T-helper 2 cell treated with Interferon-gamma antibody and Interleukin-4, amounts not matched to agents 5 μg/mL and 100 μg/mL, for 36 hours (primary cell): ENCODE data around the gene FASTKD3.

Experiments
- DNase-seq: peaks from one replicate; pipeline ENCODE4 v3.0.0; 2021; ENCODE audit warnings: low spot score
- H3K27ac Mint-ChIP-seq: one replicate; pipeline ENCODE4 v1.8.0; 2021; ENCODE audit warnings: mild to moderate bottlenecking, mixed read lengths
- H3K27me3 Mint-ChIP-seq: one replicate; pipeline ENCODE4 v1.8.0; 2021; ENCODE audit warnings: low read depth, mixed read lengths
- H3K36me3 Mint-ChIP-seq: one replicate; pipeline ENCODE4 v1.8.0; 2021; ENCODE audit warnings: low read depth, mixed read lengths
- H3K4me1 Mint-ChIP-seq: one replicate; pipeline ENCODE4 v1.8.0; 2021; ENCODE audit warnings: low read depth, mixed read lengths
- H3K4me3 Mint-ChIP-seq: one replicate; pipeline ENCODE4 v1.8.0; 2022; ENCODE audit warnings: mild to moderate bottlenecking, moderate library complexity, mixed read lengths
- H3K9me3 Mint-ChIP-seq: one replicate; pipeline ENCODE4 v1.8.0; 2021; ENCODE audit warnings: mixed read lengths

The FASTKD3 gene

GRCh38 chr5:7872517-7873130 lies 3.8 kb upstream of the FASTKD3 start:
- H3K4me1 Mint-ChIP-seq, result peaks cover 54% of the 10 kb centered on the region

GRCh38 chr5:7871653-7872052 lies 2.8 kb upstream of the FASTKD3 start:
- Mint-ChIP-seq H3K27ac (peak overlapping the region; percentile 47), H3K9me3 (no peaks in the 10 kb centered on the region), H3K27me3 (no peaks in the 10 kb centered on the region), H3K36me3 (peaks cover 54% of the 10 kb centered on the region), H3K4me3 (peak overlapping the region; percentile 82), H3K4me1 (peaks cover 56% of the 10 kb centered on the region)
- DNase-seq, result no peak

More at GRCh38 chr5:7872517-7873130, 3.8 kb upstream of the FASTKD3 start:
- Mint-ChIP-seq H3K9me3 (no peaks in the 10 kb centered on the region), H3K4me3 (peak overlapping the region; percentile 67), H3K27me3 (no peaks in the 10 kb centered on the region), H3K27ac (peak overlapping the region; percentile 81), H3K36me3 (peaks cover 54% of the 10 kb centered on the region)
- no peak for DNase-seq

- H3K4me3 Mint-ChIP-seq, result peak overlapping the region; percentile 82
- peak; percentile 45 for DNase-seq
- no peaks in the 10 kb centered on the region for H3K9me3 Mint-ChIP-seq
- H3K27me3 Mint-ChIP-seq, result no peaks in the 10 kb centered on the region
- peaks cover 59% of the 10 kb centered on the region for H3K4me1 Mint-ChIP-seq
- peaks cover 55% of the 10 kb centered on the region for H3K36me3 Mint-ChIP-seq
- peak overlapping the region; percentile 82 for H3K27ac Mint-ChIP-seq
Observed at GRCh38 chr5:7869474-7870136, 774 bp upstream of the FASTKD3 start.

GRCh38 chr5:7868427-7868772 lies 431 bp downstream of the FASTKD3 start:
- no peak for DNase-seq
- Mint-ChIP-seq H3K9me3 (no peaks in the 10 kb centered on the region), H3K4me1 (peaks cover 54% of the 10 kb centered on the region), H3K4me3 (peak overlapping the region; percentile 99), H3K27ac (peak overlapping the region; percentile 95), H3K36me3 (peaks cover 52% of the 10 kb centered on the region), H3K27me3 (no peaks in the 10 kb centered on the region)

- peaks cover 44% of the 10 kb centered on the region for H3K4me1 Mint-ChIP-seq
- peak overlapping the region; percentile 26 for H3K4me3 Mint-ChIP-seq
- H3K27ac Mint-ChIP-seq, result no peak overlapping the region
- no peaks in the 10 kb centered on the region for H3K9me3 Mint-ChIP-seq
- DNase-seq, result no peak
- peaks cover 53% of the 10 kb centered on the region for H3K36me3 Mint-ChIP-seq
- no peaks in the 10 kb centered on the region for H3K27me3 Mint-ChIP-seq
Observed at GRCh38 chr5:7867260-7867659, 1.6 kb downstream of the FASTKD3 start.

GRCh38 chr5:7866196-7866595 lies 2.6 kb downstream of the FASTKD3 start:
- no peaks in the 10 kb centered on the region for H3K27me3 Mint-ChIP-seq
- no peaks in the 10 kb centered on the region for H3K9me3 Mint-ChIP-seq
- peak overlapping the region; percentile 26 for H3K4me3 Mint-ChIP-seq
- no peak overlapping the region for H3K27ac Mint-ChIP-seq
- H3K4me1 Mint-ChIP-seq, result peaks cover 36% of the 10 kb centered on the region
- H3K36me3 Mint-ChIP-seq, result peaks cover 49% of the 10 kb centered on the region
- no peak for DNase-seq

GRCh38 chr5:7857926-7858632 lies 10.8 kb downstream of the FASTKD3 start:
- H3K27me3 Mint-ChIP-seq, result peaks cover 12% of the 10 kb centered on the region
- peaks cover 3% of the 10 kb centered on the region for H3K9me3 Mint-ChIP-seq
- peak overlapping the region; percentile 88 for H3K27ac Mint-ChIP-seq
- peaks cover 31% of the 10 kb centered on the region for H3K4me1 Mint-ChIP-seq
- H3K4me3 Mint-ChIP-seq, result peak overlapping the region; percentile 59
- DNase-seq, result peak; percentile 22
- H3K36me3 Mint-ChIP-seq, result peaks cover 31% of the 10 kb centered on the region

GRCh38 chr5:7857361-7857760 lies 11.5 kb downstream of the FASTKD3 start:
- peaks cover 12% of the 10 kb centered on the region for H3K27me3 Mint-ChIP-seq
- H3K36me3 Mint-ChIP-seq, result peaks cover 25% of the 10 kb centered on the region
- DNase-seq, result no peak
- H3K9me3 Mint-ChIP-seq, result peaks cover 5% of the 10 kb centered on the region
- peak overlapping the region; percentile 59 for H3K4me3 Mint-ChIP-seq
- peaks cover 36% of the 10 kb centered on the region for H3K4me1 Mint-ChIP-seq
- peak overlapping the region; percentile 88 for H3K27ac Mint-ChIP-seq

GRCh38 chr5:7856855-7857254 lies 12.0 kb downstream of the FASTKD3 start:
- peak; percentile 25 for DNase-seq

GRCh38 chr5:7855611-7856010 lies 13.2 kb downstream of the FASTKD3 start:
- Mint-ChIP-seq H3K27me3 (peaks cover 17% of the 10 kb centered on the region), H3K4me1 (peaks cover 47% of the 10 kb centered on the region), H3K36me3 (peaks cover 19% of the 10 kb centered on the region), H3K9me3 (peaks cover 5% of the 10 kb centered on the region), H3K27ac (no peak overlapping the region), H3K4me3 (no peak overlapping the region)
- no peak for DNase-seq

More at GRCh38 chr5:7856855-7857254, 12.0 kb downstream of the FASTKD3 start:
- Mint-ChIP-seq H3K9me3 (peaks cover 5% of the 10 kb centered on the region), H3K4me1 (peaks cover 41% of the 10 kb centered on the region), H3K27ac (peak overlapping the region; percentile 0), H3K4me3 (no peak overlapping the region), H3K27me3 (peaks cover 12% of the 10 kb centered on the region), H3K36me3 (peaks cover 24% of the 10 kb centered on the region)

GRCh38 chr5:7852988-7853387 lies 15.8 kb downstream of the FASTKD3 start:
- peaks cover 29% of the 10 kb centered on the region for H3K4me1 Mint-ChIP-seq
- peaks cover 39% of the 10 kb centered on the region for H3K27me3 Mint-ChIP-seq
- H3K4me3 Mint-ChIP-seq, result no peak overlapping the region
- H3K36me3 Mint-ChIP-seq, result peaks cover 6% of the 10 kb centered on the region
- peaks cover 5% of the 10 kb centered on the region for H3K9me3 Mint-ChIP-seq
- H3K27ac Mint-ChIP-seq, result no peak overlapping the region
- no peak for DNase-seq

- peaks cover 43% of the 10 kb centered on the region for H3K27me3 Mint-ChIP-seq
- peaks cover 4% of the 10 kb centered on the region for H3K36me3 Mint-ChIP-seq
- no peak for DNase-seq
- peaks cover 25% of the 10 kb centered on the region for H3K4me1 Mint-ChIP-seq
- no peak overlapping the region for H3K4me3 Mint-ChIP-seq
- H3K9me3 Mint-ChIP-seq, result peaks cover 5% of the 10 kb centered on the region
- no peak overlapping the region for H3K27ac Mint-ChIP-seq
Observed at GRCh38 chr5:7852542-7852941, 16.3 kb downstream of the FASTKD3 start.

- Mint-ChIP-seq H3K27me3 (peaks cover 51% of the 10 kb centered on the region), H3K27ac (no peak overlapping the region), H3K36me3 (peaks cover 1% of the 10 kb centered on the region), H3K4me3 (peak overlapping the region; percentile 8), H3K4me1 (peaks cover 19% of the 10 kb centered on the region), H3K9me3 (peaks cover 5% of the 10 kb centered on the region)
- DNase-seq, result no peak
Observed at GRCh38 chr5:7851617-7852289, 17.1 kb downstream of the FASTKD3 start.

GRCh38 chr5:7851240-7851592 lies 17.6 kb downstream of the FASTKD3 start:
- no peak overlapping the region for H3K27ac Mint-ChIP-seq
- H3K36me3 Mint-ChIP-seq, result no peaks in the 10 kb centered on the region
- H3K4me1 Mint-ChIP-seq, result peaks cover 18% of the 10 kb centered on the region

More at GRCh38 chr5:7851240-7851592, 17.6 kb downstream of the FASTKD3 start:
- Mint-ChIP-seq H3K4me3 (peak overlapping the region; percentile 78), H3K9me3 (peaks cover 5% of the 10 kb centered on the region), H3K27me3 (peaks cover 56% of the 10 kb centered on the region)
- DNase-seq, result no peak
